Stimulated activated CD8-positive, alpha-beta memory T cell treated with anti-CD3 and anti-CD28 coated beads, Interleukin-7, amount 100 ng/mL, for 1 hour (primary cell): Measurements from ENCODE around the gene ZDHHC15.
A peak's percentile ranks its signal among the peaks of the same experiment; 100 is the strongest.
"Not testable (repeated sequence)": the region's sequence is repeated elsewhere in the genome, so short reads cannot be mapped to it uniquely, and the experiment has no call there.

Experiments
- DNase-seq, 2 donors: peaks; one replicate each; pipeline ENCODE4 v3.0.0-alpha.2; 2020; ENCODE audit warnings: low read depth in 2 of 2

Gene ZDHHC15, protein sequence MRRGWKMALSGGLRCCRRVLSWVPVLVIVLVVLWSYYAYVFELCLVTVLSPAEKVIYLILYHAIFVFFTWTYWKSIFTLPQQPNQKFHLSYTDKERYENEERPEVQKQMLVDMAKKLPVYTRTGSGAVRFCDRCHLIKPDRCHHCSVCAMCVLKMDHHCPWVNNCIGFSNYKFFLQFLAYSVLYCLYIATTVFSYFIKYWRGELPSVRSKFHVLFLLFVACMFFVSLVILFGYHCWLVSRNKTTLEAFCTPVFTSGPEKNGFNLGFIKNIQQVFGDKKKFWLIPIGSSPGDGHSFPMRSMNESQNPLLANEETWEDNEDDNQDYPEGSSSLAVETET

DNA sequence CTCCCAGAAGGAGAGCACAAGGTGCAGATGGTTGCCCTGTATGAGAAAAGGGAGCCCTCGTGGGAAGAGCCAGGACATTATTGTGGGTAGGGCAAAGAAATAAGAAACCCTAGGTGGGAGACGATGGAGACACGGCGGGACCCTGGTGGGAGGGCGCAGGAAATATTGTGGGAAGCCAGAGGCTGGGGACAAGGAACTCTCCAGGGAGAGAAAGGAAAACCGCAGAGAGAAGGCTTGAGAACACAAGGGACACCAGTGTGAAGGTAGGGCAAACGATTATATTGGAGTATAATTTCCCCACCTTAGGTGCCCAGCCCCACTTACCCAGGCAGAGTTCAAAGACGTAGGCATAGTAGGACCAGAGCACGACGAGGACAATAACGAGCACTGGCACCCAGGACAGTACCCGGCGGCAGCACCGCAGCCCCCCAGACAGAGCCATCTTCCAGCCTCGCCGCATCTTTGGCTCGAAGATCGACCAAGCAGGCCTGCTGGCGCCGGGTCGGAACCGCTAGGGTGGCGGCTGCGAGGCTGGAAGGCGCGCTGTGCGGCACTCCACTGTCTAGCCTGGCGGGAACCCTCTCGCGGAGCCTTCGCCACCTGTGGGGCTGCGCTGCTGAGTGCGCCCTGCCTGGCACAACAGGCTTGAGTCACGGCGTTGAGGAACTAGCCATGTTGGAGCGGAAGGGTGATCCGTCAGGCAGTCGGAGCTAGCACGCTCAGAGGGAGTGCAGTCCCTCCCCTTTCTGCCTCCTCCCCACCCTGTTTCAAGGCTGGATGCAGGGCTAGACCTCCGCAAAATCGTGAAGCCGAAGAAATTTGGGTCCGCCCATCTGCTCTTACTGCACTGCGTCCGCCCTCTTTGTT is at the start of gene ZDHHC15:
Gene ZDHHC15, minus strand, starts transcription at position 473 of the 867 bp plus-strand sequence. Its CDS starts 13 bp downstream, at position 460.
- peak in 1 of 2 donors; percentile 4 for DNase-seq

GRCh38 chrX:75560544-75560943 is 37.7 kb upstream of the ZDHHC15 start:
- not testable (repeated sequence) for DNase-seq

GRCh38 chrX:75547783-75548182 is 24.9 kb upstream of the ZDHHC15 start:
- DNase-seq, result no peak

GRCh38 chrX:75546724-75547511 is 24.1 kb upstream of the ZDHHC15 start:
- no peak for DNase-seq

GRCh38 chrX:75544786-75545185 is 21.9 kb upstream of the ZDHHC15 start:
- DNase-seq, result no peak

DNA sequence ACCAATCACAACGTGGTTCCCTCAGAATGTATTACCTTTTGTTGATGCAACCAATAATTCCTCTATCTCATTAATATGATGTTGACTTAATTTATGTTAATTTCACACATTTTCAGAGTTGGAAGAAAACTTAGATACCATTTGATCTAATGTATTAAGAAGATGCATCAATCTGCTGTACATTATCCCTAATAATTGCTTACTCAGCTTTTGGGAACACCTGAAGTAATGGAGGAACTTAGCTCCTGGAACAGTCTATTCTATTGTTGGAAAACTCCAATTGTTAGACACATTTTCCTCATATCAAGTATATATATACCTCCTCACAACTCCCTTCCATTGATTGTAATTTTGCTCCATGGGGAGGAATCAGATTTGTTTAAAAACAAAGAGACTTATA is 38.9 kb downstream of the ZDHHC15 start:
- DNase-seq, result no peak

GRCh38 chrX:75461780-75462179 is 61.1 kb downstream of the ZDHHC15 start:
- DNase-seq, result not testable (repeated sequence)

DNA sequence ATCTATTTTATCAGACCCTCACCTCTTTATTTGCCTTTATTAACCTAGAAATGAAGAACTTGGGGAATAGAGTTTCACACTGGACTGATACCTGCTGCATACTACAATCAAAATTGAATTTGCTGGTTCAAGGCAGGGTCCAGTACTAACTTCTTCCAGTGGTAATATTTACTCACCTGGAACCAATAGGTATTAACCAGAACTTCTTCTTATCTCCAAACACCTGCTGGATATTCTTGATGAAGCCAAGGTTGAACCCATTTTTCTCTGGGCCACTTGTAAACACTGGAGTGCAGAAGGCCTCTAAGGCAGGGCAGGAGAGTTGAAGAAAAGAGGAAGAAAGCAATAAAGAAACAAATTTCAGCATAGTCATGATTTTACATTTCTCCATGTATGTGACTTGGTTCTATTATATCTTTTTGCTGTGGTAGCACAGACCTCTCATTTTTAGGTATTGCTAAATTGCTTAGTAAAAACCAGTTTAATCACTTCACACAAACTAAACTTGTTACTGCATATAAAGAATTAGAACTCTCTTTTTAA is 101.1 kb downstream of the ZDHHC15 start:
- DNase-seq, result no peak

GRCh38 chrX:75407153-75407552 is 115.7 kb downstream of the ZDHHC15 start:
- DNase-seq, result not testable (repeated sequence)

- no peak for DNase-seq
Measured at GRCh38 chrX:75390470-75390869, 132.4 kb downstream of the ZDHHC15 start.

DNA sequence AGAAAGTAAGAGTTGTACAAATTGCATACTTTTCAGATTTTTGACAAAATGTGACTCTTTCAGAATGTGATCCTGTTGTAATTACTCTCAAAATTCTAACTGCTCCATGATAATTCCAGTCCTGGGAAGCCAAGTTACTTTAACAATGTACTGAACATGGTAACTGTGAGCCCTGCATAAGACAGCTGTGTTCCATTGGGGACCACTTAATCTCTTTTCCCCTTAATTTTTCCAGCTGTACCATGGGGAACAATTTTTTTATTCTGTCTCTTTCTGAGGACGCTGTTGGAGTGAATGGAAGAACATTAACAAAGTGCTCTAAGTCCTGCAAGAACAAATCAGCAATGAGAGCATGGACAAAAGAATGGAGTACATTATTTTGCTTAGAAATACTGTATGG is 153.1 kb downstream of the ZDHHC15 start:
- no peak for DNase-seq

DNA sequence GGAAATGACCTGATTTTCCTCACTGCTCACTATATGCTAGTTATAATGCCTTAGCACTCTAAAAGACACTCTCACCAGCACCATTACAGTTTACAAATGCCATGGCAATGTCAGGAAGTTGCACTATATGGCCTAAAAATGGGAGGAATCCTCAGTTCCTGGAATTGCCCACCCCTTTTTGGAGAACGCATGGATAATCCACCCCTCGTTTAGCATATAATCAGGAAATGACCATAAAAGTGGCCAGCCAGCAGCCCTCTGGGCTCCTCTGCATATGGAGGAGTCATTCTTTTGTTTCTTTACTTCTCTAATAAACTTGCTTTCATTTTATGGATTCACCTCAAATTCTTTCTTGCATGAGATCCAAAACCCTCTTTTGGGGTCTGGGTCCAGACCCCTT is 156.0 kb downstream of the ZDHHC15 start:
- DNase-seq, result no peak

GRCh38 chrX:75365243-75365975 is 157.4 kb downstream of the ZDHHC15 start:
- no peak for DNase-seq

DNA sequence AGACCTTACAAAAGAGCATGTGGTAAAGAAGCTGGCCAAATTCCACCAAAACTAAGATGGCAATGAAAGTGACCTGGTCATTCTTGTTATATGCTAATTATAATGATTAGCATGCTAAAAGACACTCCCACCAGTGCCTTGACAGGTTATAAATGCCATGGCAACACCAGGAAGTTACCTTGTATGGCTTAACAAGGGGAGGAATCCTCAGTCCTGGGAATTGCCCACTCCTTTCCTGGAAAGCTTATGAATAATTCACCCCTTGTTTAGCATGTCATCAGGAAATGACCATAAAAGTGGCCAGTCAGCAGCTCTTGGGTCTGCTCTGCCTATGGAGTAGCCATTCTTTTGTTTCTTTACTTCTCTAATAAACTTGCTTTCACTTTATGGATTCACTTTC is 161.0 kb downstream of the ZDHHC15 start:
- DNase-seq, result no peak

- not testable (repeated sequence) for DNase-seq
Measured at GRCh38 chrX:75348601-75349000, 174.2 kb downstream of the ZDHHC15 start.

GRCh38 chrX:75337525-75337924 is 185.3 kb downstream of the ZDHHC15 start:
- no peak for DNase-seq

DNA sequence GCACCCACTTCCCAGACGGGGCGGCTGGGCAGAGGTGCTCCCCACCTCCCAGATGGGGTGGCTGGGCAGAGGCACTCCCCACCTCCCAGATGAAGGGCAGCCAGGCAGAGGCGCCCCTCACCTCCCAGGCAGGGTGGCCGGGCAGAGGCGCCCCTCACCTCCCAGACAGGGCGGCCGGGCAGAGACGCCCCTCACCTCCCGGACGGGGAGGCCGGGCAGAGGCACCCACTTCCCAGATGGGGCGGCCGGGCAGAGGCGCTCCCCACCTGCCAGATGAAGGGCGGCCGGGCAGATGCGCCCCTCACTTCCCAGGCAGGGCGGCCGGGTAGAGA is 187.7 kb downstream of the ZDHHC15 start:
- no peak for DNase-seq

DNA sequence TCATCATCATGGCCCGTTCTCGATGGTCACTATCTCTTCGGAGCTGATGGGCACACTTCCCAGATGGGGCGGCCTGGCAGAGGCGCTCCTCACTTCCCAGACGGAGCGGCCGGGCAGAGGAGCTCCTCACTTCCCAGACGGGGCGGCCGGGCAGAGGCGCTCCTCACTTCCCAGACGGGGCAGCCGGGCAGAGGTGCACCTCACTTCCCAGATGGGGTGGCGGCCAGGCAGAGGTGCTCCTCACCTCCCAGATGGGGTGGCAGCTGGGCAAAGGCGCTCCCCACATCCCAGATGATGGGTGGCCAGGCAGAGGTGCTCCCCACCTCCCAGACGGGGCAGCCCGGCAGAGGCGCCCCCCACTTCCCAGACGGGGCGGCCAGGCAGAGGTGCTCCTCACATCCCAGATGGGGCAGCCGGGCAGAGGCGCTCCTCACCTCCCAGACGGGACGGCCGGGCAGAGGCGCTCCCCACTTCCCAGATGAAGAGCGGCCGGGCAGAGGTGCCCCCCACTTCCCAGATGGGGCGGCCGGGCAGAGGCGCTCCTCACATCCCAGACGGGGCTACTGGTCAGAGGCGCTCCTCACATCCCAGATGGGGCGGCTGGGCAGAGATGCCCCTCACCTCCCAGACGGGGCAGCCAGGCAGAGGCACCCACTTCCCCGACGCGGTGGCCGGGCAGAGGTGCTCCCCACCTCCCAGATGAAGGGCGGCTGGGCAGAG is 188.3 kb downstream of the ZDHHC15 start:
- DNase-seq, result not testable (repeated sequence)

GRCh38 chrX:75327607-75328006 is 195.2 kb downstream of the ZDHHC15 start:
- DNase-seq, result no peak
